Common myeloid progenitor, CD34-positive (primary cell): ENCODE data around the gene TBC1D30.

Source experiments
- CTCF ChIA-PET: fragments of 350-600 bp; sonication (Branson Sonifier 250); formaldehyde crosslinking; loops from one replicate; lab custom pipeline; 2021; ENCODE audit warnings: antibody characterized with exemption; lab: Charles Lee
- POLR2A ChIA-PET: fragments of 350-600 bp; sonication (Branson Sonifier 250); formaldehyde crosslinking; loops from one replicate; lab custom pipeline; 2021; ENCODE audit warnings: antibody characterized with exemption; lab: Charles Lee
- DNase-seq, 3 donors: peaks; one replicate each; pipeline versions ENCODE4 v3.0.0 to v3.0.0-alpha.2; 2013
- H3K27ac ChIP-seq, 2 experiments: 1 replicate in 1 of 2; 2 replicates in 1 of 2; pipeline ENCODE4 v1.7.0; 2013; ENCODE audit warnings: inconsistent platforms in 2 of 2, low read length in 2 of 2, mild to moderate bottlenecking in 2 of 2, low read depth in 1 of 2, moderate library complexity in 1 of 2; ENCODE audit not compliant: severe bottlenecking in 2 of 2, insufficient read depth in 1 of 2, poor library complexity in 1 of 2
- H3K27me3 ChIP-seq, 5 experiments: replicated peaks in 2 of 5; 1 replicate in 3 of 5; 2 replicates in 2 of 5; pipeline versions ENCODE4 v1.6.1 to v1.7.0; 2013; ENCODE audit warnings: low read length in 4 of 5, mild to moderate bottlenecking in 2 of 5, moderate library complexity in 2 of 5, inconsistent platforms in 1 of 5; ENCODE audit not compliant: insufficient read depth in 5 of 5, control insufficient read depth in 4 of 5
- H3K36me3 ChIP-seq, 4 experiments: 1 replicate in 2 of 4; 2 replicates in 2 of 4; pipeline versions ENCODE4 v1.6.1 to v1.7.0; 2013; ENCODE audit warnings: low read length in 3 of 4, control low read depth in 1 of 4, mild to moderate bottlenecking in 1 of 4; ENCODE audit not compliant: control insufficient read depth in 4 of 4, insufficient read depth in 4 of 4
- H3K4me1 ChIP-seq, 4 experiments: 1 replicate in 3 of 4; 2 replicates in 1 of 4; pipeline versions ENCODE4 v1.6.1 to v1.7.1; 2013; ENCODE audit warnings: low read length in 3 of 4, mild to moderate bottlenecking in 3 of 4, control low read depth in 1 of 4, inconsistent platforms in 1 of 4, moderate library complexity in 1 of 4; ENCODE audit not compliant: control insufficient read depth in 4 of 4, insufficient read depth in 4 of 4; ENCODE audit errors: control extremely low read depth in 1 of 4
- H3K4me3 ChIP-seq, 7 experiments: 1 replicate in 4 of 7; 2 replicates in 3 of 7; pipeline versions ENCODE4 v1.5.1 to v1.7.0; 2013; ENCODE audit warnings: mild to moderate bottlenecking in 7 of 7, low read length in 6 of 7, moderate library complexity in 6 of 7, inconsistent platforms in 2 of 7, low read depth in 2 of 7, control low read depth in 1 of 7; ENCODE audit not compliant: insufficient read depth in 4 of 7, control insufficient read depth in 1 of 7; ENCODE audit errors: extremely low read depth in 1 of 7
- H3K9me3 ChIP-seq, 5 experiments: 1 replicate in 4 of 5; 2 replicates in 1 of 5; pipeline versions ENCODE4 v1.6.1 to v1.7.1; 2013; ENCODE audit warnings: low read length in 4 of 5, mild to moderate bottlenecking in 2 of 5, inconsistent platforms in 1 of 5, low read depth in 1 of 5, moderate library complexity in 1 of 5; ENCODE audit not compliant: control insufficient read depth in 4 of 5, insufficient read depth in 2 of 5; ENCODE audit errors: control extremely low read depth in 1 of 5
- WGBS: methylation state at CpG from one replicate; pipeline ENCODE4 v1.1.5; 2013; ENCODE audit not compliant: insufficient coverage; 5-methylcytosine and 5-hydroxymethylcytosine counted together

TBC1D30 gene

DNA sequence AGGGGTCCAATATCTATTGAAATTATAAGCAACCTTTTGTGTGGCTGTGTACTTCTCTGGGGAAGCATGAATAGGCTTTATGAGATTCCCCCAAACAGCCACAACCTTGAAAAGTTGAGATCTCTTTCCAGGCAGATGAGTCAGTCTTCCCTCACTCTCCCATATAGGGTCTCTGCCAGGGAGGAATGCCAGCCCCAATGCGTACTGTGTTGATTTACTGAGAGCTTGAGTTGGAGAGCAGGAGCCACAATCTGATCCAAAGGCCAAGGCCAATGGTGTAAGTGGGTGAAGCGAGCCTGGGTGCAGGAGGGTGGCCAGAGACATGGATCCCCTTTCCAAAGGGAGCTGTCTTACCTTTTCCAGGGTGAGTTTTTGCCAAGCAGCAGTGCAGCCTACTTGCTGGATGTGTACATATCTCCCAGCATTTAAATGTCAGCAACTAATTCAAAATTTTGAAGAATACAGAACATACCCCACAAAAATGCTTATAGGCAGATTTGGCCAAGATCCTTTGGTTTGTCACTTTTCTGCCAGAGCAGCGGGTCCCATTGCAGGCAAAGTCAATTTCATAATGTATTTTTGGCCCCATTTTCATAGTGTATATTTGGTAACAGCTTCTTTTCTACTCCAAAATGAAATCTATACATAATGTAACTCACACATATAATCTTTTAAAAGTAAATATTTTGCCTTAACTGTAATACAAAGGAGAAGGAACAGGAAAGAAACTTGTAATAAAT, 88.2 kb downstream of the TBC1D30 start:
- no peaks in the 10 kb centered on the region for H3K36me3 ChIP-seq
- no peaks in the 10 kb centered on the region for H3K4me1 ChIP-seq
- peaks cover 4 to 44% (median 8%) of the 10 kb centered on the region in 5 experiments for H3K27me3 ChIP-seq
- DNase-seq, result no peak
- POLR2A ChIA-PET, result no interaction called here
- CTCF ChIA-PET, result interaction anchor here (1.4 to 2.0 kb wide), 2 partner anchors 7 to 22 kb away, joined by 3 to 8 read pairs; no protein-coding TSS in a partner anchor
- no peaks in the 10 kb centered on the region for H3K9me3 ChIP-seq
- no peak overlapping the region for H3K4me3 ChIP-seq
- 93% methylated on average over 2 of the region's 3 CpGs for WGBS
- no peak overlapping the region for H3K27ac ChIP-seq

DNA sequence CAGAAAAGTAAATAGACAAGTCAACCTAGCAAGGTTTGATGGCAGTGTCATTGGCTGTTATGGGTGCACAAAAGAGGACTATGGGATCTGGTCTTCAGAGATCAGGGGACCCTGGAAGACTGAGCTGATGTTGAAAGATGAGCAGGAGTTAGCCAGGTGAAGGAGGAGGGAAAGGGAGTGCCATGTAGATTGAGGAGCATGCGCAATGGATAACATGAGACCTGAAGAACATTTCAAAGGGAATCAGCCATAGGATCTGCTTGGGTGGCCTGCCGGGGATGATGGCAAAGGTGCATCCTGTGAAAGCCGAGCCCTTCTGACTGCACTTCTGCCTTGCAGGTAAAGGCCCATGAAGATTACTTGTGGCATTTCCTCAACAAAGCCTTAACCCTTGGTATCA, 90.8 kb downstream of the TBC1D30 start:
- Histone ChIP-seq H3K27me3 (peaks cover 2 to 53% (median 18%) of the 10 kb centered on the region in 5 experiments), H3K9me3 (no peaks in the 10 kb centered on the region), H3K4me1 (no peaks in the 10 kb centered on the region), H3K36me3 (no peaks in the 10 kb centered on the region), H3K4me3 (no peak overlapping the region), H3K27ac (no peak overlapping the region)
- ChIA-PET CTCF (interaction anchor here (2.0 kb wide), 1 partner anchor 23 kb away, joined by 9 read pairs; no protein-coding TSS in a partner anchor), POLR2A (no interaction called here)
- DNase-seq, result no peak
- 83% methylated on average over 2 of the region's 3 CpGs for WGBS

DNA sequence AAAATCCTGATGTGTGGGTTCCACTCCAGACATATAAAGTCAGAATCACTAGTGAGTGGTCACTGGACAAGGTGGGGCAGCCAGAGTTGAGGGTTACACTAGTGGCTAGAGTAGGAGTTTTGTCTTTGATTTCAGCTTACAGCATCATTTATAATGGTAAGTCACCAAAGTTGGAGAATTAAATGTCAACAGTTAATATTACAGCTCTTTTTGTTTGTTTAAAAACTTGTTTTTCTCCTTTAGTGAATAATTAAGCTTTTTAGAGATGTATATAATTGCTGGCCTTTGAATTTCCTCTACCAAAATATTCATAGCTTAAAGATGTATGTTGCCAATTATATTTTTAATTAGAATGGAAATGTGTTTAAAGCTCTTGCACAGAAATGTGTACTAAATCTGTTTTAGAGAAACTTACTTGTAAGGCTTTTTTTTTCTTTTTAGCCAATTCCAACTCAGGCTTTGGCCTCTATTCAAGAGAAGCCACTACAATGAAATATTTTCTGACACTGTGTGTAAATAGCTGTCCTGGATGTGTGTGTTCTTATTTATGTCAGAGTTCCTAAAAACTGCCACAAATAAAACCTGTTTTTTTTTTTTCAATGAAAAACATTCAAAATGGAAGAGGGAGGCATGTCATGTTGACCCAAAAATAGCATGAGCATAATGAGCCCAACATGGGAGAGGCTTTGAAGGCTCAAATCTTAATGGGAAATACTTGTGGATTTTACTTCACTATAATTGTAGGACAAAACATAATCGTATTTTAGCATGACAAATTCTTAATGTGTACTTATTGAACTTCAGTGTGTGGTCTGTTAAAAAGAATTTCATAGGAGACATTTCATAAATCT, 92.2 kb downstream of the TBC1D30 start:
- H3K9me3 ChIP-seq, result no peaks in the 10 kb centered on the region
- no CpG with 5 or more reads among the region's 1 CpG for WGBS
- CTCF ChIA-PET, result interaction anchor here (0.9 to 2.0 kb wide), 6 partner anchors 8 to 26 kb away, joined by 3 to 9 read pairs (median 4); no protein-coding TSS in a partner anchor
- DNase-seq, result no peak
- POLR2A ChIA-PET, result no interaction called here
- no peak overlapping the region for H3K4me3 ChIP-seq
- H3K4me1 ChIP-seq, result no peaks in the 10 kb centered on the region
- no peaks in the 10 kb centered on the region for H3K36me3 ChIP-seq
- H3K27ac ChIP-seq, result no peak overlapping the region
- peaks cover 2 to 57% (median 19%) of the 10 kb centered on the region in 5 experiments for H3K27me3 ChIP-seq

DNA sequence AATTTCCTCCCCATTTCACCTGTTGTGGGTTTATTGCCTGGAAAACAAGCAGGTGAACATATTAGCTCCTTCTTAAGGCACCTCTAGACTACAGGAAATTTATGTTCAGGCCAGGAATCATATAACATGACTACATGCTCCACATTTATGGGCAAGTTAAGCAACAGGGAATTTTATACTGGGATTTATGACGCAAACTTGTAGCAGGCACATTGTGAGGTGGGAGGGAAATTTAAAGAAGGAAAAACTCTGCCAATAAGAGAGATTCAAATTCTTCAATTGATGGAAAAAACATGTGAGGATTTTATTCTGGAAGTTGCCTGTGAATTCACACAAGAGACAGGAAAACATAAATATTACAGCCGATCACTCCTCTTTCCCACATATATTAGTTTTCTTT, 93.9 kb downstream of the TBC1D30 start:
- Histone ChIP-seq H3K27ac (no peak overlapping the region), H3K4me1 (no peaks in the 10 kb centered on the region), H3K4me3 (no peak overlapping the region), H3K27me3 (peaks cover 4 to 50% (median 20%) of the 10 kb centered on the region in 5 experiments), H3K9me3 (no peaks in the 10 kb centered on the region), H3K36me3 (no peaks in the 10 kb centered on the region)
- ChIA-PET CTCF (no interaction called here), POLR2A (interaction anchor here (0.5 kb wide), 1 partner anchor 249 kb away, joined by 3 read pairs; no protein-coding TSS in a partner anchor)
- DNase-seq, result no peak
- 93% methylated on average over 2 of the region's 2 CpGs for WGBS

DNA sequence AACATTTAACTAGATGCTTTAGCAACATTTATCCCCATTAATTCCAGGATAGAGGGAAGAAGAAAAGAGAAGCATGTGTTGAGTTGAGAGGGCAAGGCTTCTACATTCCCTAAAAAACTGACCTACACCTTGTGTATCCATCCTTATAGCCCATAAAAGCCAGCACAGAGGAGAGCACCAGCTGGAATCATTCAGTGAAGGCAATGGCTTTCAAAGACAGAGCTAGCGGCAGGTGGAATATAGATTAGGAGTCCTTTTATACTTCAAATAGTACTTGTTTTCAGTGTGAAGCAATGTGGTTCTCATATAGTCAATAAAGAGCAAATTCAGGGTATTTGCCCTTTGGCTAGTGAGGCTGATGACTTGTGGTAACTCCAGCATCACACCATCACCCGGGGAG, 94.4 kb downstream of the TBC1D30 start:
- H3K9me3 ChIP-seq, result no peaks in the 10 kb centered on the region
- 100% methylated on average over 1 of the region's 2 CpGs for WGBS
- POLR2A ChIA-PET, result no interaction called here
- no peak for DNase-seq
- no peak overlapping the region for H3K27ac ChIP-seq
- CTCF ChIA-PET, result interaction anchor here (1.0 kb wide), 1 partner anchor 9 kb away, joined by 3 read pairs; no protein-coding TSS in a partner anchor
- peaks cover 4 to 46% (median 15%) of the 10 kb centered on the region in 5 experiments for H3K27me3 ChIP-seq
- H3K4me3 ChIP-seq, result no peak overlapping the region
- H3K36me3 ChIP-seq, result no peaks in the 10 kb centered on the region
- H3K4me1 ChIP-seq, result no peaks in the 10 kb centered on the region

DNA sequence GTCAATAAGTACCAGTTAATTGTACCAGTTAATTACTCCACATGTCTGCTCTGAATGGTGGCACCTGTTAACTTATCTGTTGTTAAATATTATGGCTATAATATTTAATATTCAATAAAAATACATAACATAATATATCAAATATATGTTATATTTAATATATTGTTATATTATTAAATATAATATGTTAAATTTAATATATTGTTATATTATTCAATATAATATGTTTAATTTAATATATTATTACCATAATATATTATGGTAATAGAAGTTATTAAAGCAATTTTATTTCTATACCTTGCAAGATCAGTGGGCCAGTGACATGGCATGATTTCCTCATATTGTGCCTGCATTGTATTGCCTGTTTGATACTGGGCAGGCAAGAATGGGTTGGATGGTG, 98.4 kb downstream of the TBC1D30 start:
- H3K27ac ChIP-seq, result no peak overlapping the region
- no peak overlapping the region for H3K4me3 ChIP-seq
- peaks cover 0 to 6% (median 0%) of the 10 kb centered on the region in 5 experiments for H3K9me3 ChIP-seq
- CTCF ChIA-PET, result interaction anchor here (1.0 kb wide), 2 partner anchors 11 to 36 kb away, joined by 3 to 5 read pairs; no protein-coding TSS in a partner anchor
- peaks cover 2 to 49% (median 11%) of the 10 kb centered on the region in 5 experiments for H3K27me3 ChIP-seq
- no peaks in the 10 kb centered on the region for H3K4me1 ChIP-seq
- DNase-seq, result no peak
- H3K36me3 ChIP-seq, result no peaks in the 10 kb centered on the region
- POLR2A ChIA-PET, result no interaction called here
